HepG2 (cell line): ENCODE measurements around the gene TDRD3.

Experiments used
- CBX2 ChIP-seq, 2 experiments: fragments of 200-600 bp in 1 of 2; sonication (generic); formaldehyde crosslinking in 1 of 2; IDR thresholded peaks; 2 replicates each; pipeline versions ENCODE4 v1.7.0 to v1.8.1; 2018 to 2022; ENCODE audit warnings: low read depth in 2 of 2, low read length in 1 of 2, mild to moderate bottlenecking in 1 of 2, missing genetic modification reagents in 1 of 2
- CTCF ChIP-seq: sonication (generic); formaldehyde crosslinking; IDR thresholded peaks from 2 replicates; pipeline ENCODE4 v1.5.0; 2020; ENCODE audit warnings: mild to moderate bottlenecking, missing genetic modification reagents, moderate library complexity
- JUN ChIP-seq: sonication (generic); formaldehyde crosslinking; IDR thresholded peaks from 2 replicates; pipeline ENCODE4 v1.4.0; 2020; ENCODE audit warnings: mild to moderate bottlenecking, missing genetic modification reagents
- LRRFIP1 ChIP-seq: sonication (generic); formaldehyde crosslinking; conservative IDR thresholded peaks from 2 replicates; pipeline ENCODE4 v1.4.0; 2020; ENCODE audit warnings: missing genetic modification reagents
- MAZ ChIP-seq, 2 experiments: sonication (generic) in 1 of 2; formaldehyde crosslinking in 1 of 2; IDR thresholded peaks; 2 replicates each; pipeline versions ENCODE4 v1.5.0 to v1.6.1; 2012 to 2020; ENCODE audit warnings: low read depth in 2 of 2, mild to moderate bottlenecking in 2 of 2, borderline replicate concordance in 1 of 2, improper control_type of control experiment in 1 of 2, low read length in 1 of 2, missing genetic modification reagents in 1 of 2, moderate library complexity in 1 of 2
- MYC ChIP-seq: sonication (generic); formaldehyde crosslinking; IDR thresholded peaks from 2 replicates; pipeline ENCODE4 v1.9.0; 2021; ENCODE audit warnings: missing genetic modification reagents, borderline replicate concordance
- NFIC ChIP-seq: IDR thresholded peaks from 2 replicates; pipeline ENCODE4 v1.6.1; 2012; ENCODE audit warnings: mild to moderate bottlenecking, low read length, inconsistent platforms
- POLR2A ChIP-seq, 2 experiments: IDR thresholded peaks; 2 replicates each; pipeline ENCODE4 v1.6.1; 2011; ENCODE audit warnings: low read depth in 2 of 2, low read length in 2 of 2, mild to moderate bottlenecking in 1 of 2, moderate library complexity in 1 of 2; ENCODE audit not compliant: insufficient read depth in 1 of 2
- TARDBP ChIP-seq: sonication (generic); formaldehyde crosslinking; IDR thresholded peaks from 2 replicates; pipeline ENCODE4 v1.8.0; 2022; ENCODE audit warnings: mild to moderate bottlenecking, missing genetic modification reagents
- U2AF1 ChIP-seq: fragments of 200-400 bp; formaldehyde crosslinking; optimal IDR thresholded peaks from 2 replicates; pipeline ENCODE3; 2017; ENCODE audit warnings: mild to moderate bottlenecking, low read depth, low read length
- ZNF484 ChIP-seq: sonication (generic); formaldehyde crosslinking; IDR thresholded peaks from 2 replicates; pipeline ENCODE4 v1.5.1; 2020; ENCODE audit warnings: mild to moderate bottlenecking, low read depth, missing genetic modification reagents, borderline replicate concordance
- ZNF574 ChIP-seq: sonication (generic); formaldehyde crosslinking; IDR thresholded peaks from 2 replicates; pipeline ENCODE4 v1.4.0; 2020; ENCODE audit warnings: missing genetic modification reagents

GRCh38 chr13:60574735-60575134 is 177.7 kb downstream of the TDRD3 start:
- no peak for TF ChIP-seq CTCF
- TF ChIP-seq U2AF1 = no peak
- TF ChIP-seq MYC (CRISPR knock-in tag) = no peak
- TF ChIP-seq TARDBP = no peak
- no peak for TF ChIP-seq POLR2A (IDR thresholded peaks at IDR 0.05; ENCODE audit: insufficient read depth in 1 of 2, low read depth in 2 of 2, low read length in 2 of 2)
- no peak for TF ChIP-seq CBX2 (IDR thresholded peaks at IDR 0.05; ENCODE audit: low read depth, low read length)
- TF ChIP-seq CBX2 (CRISPR knock-in tag; IDR thresholded peaks at IDR 0.05; ENCODE audit: low read depth) = no peak
- TF ChIP-seq MAZ (IDR thresholded peaks at IDR 0.05; ENCODE audit: borderline replicate concordance, low read depth, low read length) = no peak
- TF ChIP-seq MAZ (CRISPR knock-in tag; IDR thresholded peaks at IDR 0.05; ENCODE audit: low read depth) = no peak
- TF ChIP-seq ZNF484 (CRISPR knock-in tag) = no peak
- no peak for TF ChIP-seq JUN
- TF ChIP-seq ZNF574 = no peak
- TF ChIP-seq NFIC = no peak
- no peak for TF ChIP-seq LRRFIP1 (CRISPR knock-in tag)
